Measurements from ENCODE around the gene CHPT1.

CHPT1 gene

DNA sequence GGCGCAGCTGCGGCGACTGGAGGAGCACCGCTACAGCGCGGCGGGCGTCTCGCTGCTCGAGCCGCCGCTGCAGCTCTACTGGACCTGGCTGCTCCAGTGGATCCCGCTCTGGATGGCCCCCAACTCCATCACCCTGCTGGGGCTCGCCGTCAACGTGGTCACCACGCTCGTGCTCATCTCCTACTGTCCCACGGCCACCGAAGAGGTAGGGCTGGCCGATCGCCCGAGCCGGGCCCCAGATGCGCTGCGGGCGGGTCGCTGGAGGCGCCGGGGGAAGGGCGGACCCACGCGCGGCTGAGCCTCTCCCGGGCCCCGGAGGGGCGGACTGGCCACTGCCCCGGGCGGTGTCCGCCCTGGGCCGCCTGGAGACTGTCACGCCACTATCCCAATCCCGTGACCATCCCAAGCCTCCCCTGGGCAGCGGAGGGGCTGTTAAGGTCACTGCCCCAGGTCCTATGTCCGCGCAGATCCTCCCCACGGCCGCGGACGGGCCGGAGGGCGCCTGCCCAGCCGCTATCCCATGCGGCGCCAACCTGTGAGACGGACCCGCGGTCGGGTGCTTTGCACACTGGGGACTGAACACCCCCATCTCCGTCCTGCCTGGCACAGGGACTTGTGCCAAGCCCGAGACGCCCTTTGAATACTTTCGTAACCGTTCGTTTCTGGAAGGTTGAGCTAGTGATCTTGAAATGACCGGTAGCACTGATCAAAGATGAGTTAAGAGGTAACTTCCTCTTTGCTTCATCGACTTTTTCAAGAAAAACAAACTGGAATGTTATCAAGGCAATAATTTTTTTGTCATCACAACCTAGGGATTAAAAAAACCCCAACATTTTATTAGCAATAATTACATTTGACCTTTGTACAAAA lies 725 bp downstream of the CHPT1 start:
- DNase-seq, result peak; percentile 20
- H3K4me3 ChIP-seq (ENCODE audit: low read depth, low read length), result peak overlapping the region; percentile 83
- no peaks in the 10 kb centered on the region for H3K27me3 ChIP-seq

DNA sequence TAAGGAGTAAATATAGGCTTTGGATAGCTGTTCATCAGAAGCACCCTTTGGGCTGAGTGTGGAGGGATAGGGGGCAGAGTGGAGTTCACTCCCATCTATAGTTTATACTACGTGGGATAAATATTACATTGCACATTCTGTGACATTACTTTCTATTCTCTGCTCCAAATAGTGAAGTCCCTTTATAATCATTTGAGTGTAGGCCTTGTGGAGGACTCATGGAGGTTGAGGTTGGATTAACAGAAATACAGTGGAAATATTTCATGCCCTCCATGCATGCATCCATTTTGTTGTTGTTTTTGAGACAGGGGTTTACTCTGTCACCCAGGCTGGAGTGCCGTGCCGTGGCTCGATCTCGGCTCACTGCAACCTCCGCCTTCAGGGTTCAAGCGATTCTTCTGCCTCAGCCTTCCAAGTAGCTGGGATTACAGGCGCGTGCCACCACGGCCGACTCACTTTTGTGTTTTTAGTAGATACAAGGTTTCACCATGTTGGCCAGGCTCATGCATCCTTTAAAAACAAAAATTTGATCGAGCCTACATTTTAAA lies 1.4 kb downstream of the CHPT1 start:
- H3K4me1 ChIP-seq, result peaks cover 3% of the 10 kb centered on the region; the same call in 1 of the 2 replicates
- H3K4me3 ChIP-seq (ENCODE audit: low read depth, low read length), result peak overlapping the region; percentile 83
- H3K9me3 ChIP-seq, result no peaks in the 10 kb centered on the region
- TF ChIP-seq, protein P1, sequence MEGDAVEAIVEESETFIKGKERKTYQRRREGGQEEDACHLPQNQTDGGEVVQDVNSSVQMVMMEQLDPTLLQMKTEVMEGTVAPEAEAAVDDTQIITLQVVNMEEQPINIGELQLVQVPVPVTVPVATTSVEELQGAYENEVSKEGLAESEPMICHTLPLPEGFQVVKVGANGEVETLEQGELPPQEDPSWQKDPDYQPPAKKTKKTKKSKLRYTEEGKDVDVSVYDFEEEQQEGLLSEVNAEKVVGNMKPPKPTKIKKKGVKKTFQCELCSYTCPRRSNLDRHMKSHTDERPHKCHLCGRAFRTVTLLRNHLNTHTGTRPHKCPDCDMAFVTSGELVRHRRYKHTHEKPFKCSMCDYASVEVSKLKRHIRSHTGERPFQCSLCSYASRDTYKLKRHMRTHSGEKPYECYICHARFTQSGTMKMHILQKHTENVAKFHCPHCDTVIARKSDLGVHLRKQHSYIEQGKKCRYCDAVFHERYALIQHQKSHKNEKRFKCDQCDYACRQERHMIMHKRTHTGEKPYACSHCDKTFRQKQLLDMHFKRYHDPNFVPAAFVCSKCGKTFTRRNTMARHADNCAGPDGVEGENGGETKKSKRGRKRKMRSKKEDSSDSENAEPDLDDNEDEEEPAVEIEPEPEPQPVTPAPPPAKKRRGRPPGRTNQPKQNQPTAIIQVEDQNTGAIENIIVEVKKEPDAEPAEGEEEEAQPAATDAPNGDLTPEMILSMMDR (IDR thresholded peaks at IDR 0.05; ENCODE audit: low read depth, low read length), result peak; percentile 44
- H3K36me3 ChIP-seq, result peaks cover 5% of the 10 kb centered on the region; the same call in 1 of the 2 replicates
- DNase-seq, result peak; percentile 14
- H3K27me3 ChIP-seq, result no peaks in the 10 kb centered on the region

More for the DNA sequence above, 725 bp downstream of the CHPT1 start:
- peaks cover 5% of the 10 kb centered on the region; the same call in 1 of the 2 replicates for H3K36me3 ChIP-seq
- TF ChIP-seq, protein P1 (IDR thresholded peaks at IDR 0.05; ENCODE audit: low read depth, low read length), result no peak
- peaks cover 3% of the 10 kb centered on the region; the same call in 1 of the 2 replicates for H3K4me1 ChIP-seq
- H3K9me3 ChIP-seq, result no peaks in the 10 kb centered on the region

DNA sequence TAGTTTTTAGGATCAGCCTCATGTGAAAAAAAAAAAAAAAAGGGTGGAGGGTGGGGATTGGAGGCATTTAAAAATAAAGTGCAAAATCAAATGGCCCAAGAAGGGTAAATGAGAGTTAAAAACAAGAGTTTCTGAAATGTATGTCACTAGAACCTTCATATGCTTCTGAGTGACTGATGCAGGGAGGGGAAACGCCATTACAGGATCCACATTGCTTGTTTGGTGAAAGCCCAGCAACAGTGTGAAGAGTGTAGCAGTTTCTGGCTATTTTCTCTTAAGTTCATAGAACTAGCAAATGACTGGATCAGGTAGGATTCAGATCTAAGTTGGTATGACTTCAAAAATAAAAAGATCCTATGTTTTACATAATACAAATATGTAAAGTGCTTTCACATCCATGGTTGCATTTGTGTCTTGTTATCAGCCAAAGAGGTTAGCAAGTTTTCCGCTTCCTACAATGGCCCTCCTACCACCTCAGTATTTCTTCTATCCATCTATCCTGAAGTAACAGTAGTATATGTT lies 2.9 kb downstream of the CHPT1 start:
- Histone ChIP-seq H3K9me3 (no peaks in the 10 kb centered on the region), H3K4me1 (peaks cover 3% of the 10 kb centered on the region; the same call in 1 of the 2 replicates), H3K4me3 (ENCODE audit: low read depth, low read length) (no peak overlapping the region), H3K36me3 (peaks cover 5% of the 10 kb centered on the region; the same call in 1 of the 2 replicates), H3K27me3 (no peaks in the 10 kb centered on the region)
- TF ChIP-seq, protein P1 (IDR thresholded peaks at IDR 0.05; ENCODE audit: low read depth, low read length), result no peak
- no peak for DNase-seq

DNA sequence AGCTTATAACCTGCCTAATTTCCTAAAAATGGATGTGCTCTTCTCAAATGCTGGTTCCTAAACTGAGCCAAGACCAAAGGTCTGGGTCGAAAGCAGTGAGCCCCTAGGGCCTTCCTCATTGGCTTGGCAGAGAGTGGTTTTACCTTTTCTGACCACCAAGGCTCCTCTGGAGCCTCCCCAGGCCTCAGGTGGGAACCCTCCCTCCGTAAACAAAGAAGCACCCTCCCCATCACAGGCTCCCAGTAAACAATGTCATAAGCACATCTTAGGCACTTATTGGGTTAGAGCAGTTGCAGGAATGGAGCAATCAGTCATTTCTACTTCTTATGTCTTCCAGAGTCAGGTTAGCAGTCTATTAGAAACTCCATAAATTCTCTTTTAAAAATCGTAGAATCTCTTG lies 6.0 kb downstream of the CHPT1 start:
- Histone ChIP-seq H3K4me3 (ENCODE audit: low read depth, low read length) (no peak overlapping the region), H3K36me3 (no peaks in the 10 kb centered on the region), H3K27me3 (no peaks in the 10 kb centered on the region), H3K9me3 (no peaks in the 10 kb centered on the region), H3K4me1 (peaks cover 3% of the 10 kb centered on the region; the same call in 1 of the 2 replicates)
- DNase-seq, result no peak
- TF ChIP-seq, protein P1 (IDR thresholded peaks at IDR 0.05; ENCODE audit: low read depth, low read length), result no peak

DNA sequence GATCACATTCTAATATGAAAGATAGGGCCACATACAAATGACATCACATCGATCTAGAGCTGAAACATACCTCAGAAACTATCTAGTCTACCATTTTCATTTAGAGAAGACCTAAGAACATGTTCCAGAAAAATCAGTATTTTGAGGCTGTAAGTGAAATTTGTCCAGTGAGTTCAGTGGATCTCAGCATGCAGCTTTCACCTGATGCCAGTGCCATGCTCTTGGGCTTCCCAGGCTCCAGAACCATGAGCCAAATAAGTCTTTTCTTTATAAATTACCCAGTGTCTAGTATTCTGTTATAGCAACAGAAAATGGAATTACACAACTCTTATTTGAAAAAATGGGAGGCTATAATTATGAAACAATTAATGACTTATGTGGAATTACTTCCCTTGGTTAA lies 9.0 kb downstream of the CHPT1 start:
- Histone ChIP-seq H3K4me1 (no peaks in the 10 kb centered on the region; the same call in 1 of the 2 replicates), H3K27me3 (no peaks in the 10 kb centered on the region), H3K4me3 (ENCODE audit: low read depth, low read length) (no peak overlapping the region), H3K9me3 (no peaks in the 10 kb centered on the region), H3K36me3 (no peaks in the 10 kb centered on the region)
- DNase-seq, result no peak
- TF ChIP-seq, protein P1 (IDR thresholded peaks at IDR 0.05; ENCODE audit: low read depth, low read length), result no peak
